Ovary (tissue), 9 donors: ENCODE data around the gene MYOZ2. TPM values are rescaled to one million over a fixed set of nuclear protein-coding genes. Genes with fewer than 3 reads are reported as not detected.
"Not testable (repeated sequence)": the region's sequence is repeated elsewhere in the genome, so short reads cannot be mapped to it uniquely, and the experiment has no call there.

Experiments
- DNase-seq, 5 donors: peaks; one replicate each; pipeline ENCODE4 v3.0.0-alpha.2; 2019 to 2020
- H3K27ac ChIP-seq, 2 donors: fragments of 200-600 bp; one replicate each; pipeline versions ENCODE4 v1.5.1 to v1.8.0; 2019 to 2022
- H3K27me3 ChIP-seq: fragments of 200-600 bp; one replicate; pipeline ENCODE4 v1.8.0; 2022
- H3K36me3 ChIP-seq: fragments of 200-600 bp; sonication (generic); one replicate; pipeline ENCODE4 v1.5.1; 2019
- H3K4me1 ChIP-seq: one replicate; pipeline ENCODE4 v1.8.1; 2013; ENCODE audit warnings: mild to moderate bottlenecking, moderate library complexity; ENCODE audit not compliant: insufficient read depth
- H3K4me3 ChIP-seq: fragments of 200-600 bp; sonication (generic); one replicate; pipeline ENCODE4 v1.5.1; 2017
- H3K9me3 ChIP-seq, 2 donors: fragments of 200-600 bp in 1 of 2; sonication (generic) in 1 of 2; one replicate each; pipeline versions ENCODE4 v1.5.1 to v1.8.1; 2013 to 2019; ENCODE audit warnings: mild to moderate bottlenecking in 1 of 2, moderate library complexity in 1 of 2
- EP300 ChIP-seq: sonication (generic); formaldehyde crosslinking; IDR thresholded peaks from one replicate; pipeline ENCODE4 v1.6.1; 2017; ENCODE audit warnings: antibody characterized with exemption
- POLR2A ChIP-seq: fragments of 450-650 bp; IDR thresholded peaks from one replicate; pipeline ENCODE4 v1.6.1; 2017; ENCODE audit warnings: antibody characterized with exemption, mild to moderate bottlenecking, moderate library complexity
- WGBS, 3 donors: extraction: QIAGEN DNeasy Blood & Tissue Kit in 1 of 3; methylation state at CpG; one replicate each; pipeline versions ENCODE4 v1.1.5 to v1.1.7; 2013 to 2017; 5-methylcytosine and 5-hydroxymethylcytosine counted together
- intact Hi-C, 4 donors: fragments of 100-400 bp; cut with DNase I; formaldehyde crosslinking; loops; one replicate each; pipeline versions ENCODE4 v1.11.0 to v1.15.1; 2022 to 2023
- polyA plus RNA-seq, 2 donors: library from polyadenylated mRNA; stranded (reverse); fragments of 200-250 nt in 1 of 2; fragments of 350-450 nt in 1 of 2; fragmentation: Illumina TruSeq in 1 of 2; extraction: RNeasy Lipid Tissue Mini Kit (QIAGEN cat#74804) in 1 of 2; gene quantifications; one replicate each; pipeline ENCODE4 v1.2.3, GENCODE V29; 2013 to 2014
- total RNA-seq, 7 donors: library from RNA; depleted of rRNA in 2 of 7; stranded (reverse); fragments of >200 nt in 2 of 7; fragmentation: NEBNext Ultra II Directional in 3 of 7; extraction: Animal tissue kit (Norgen Biotek cat#: 25700) in 3 of 7; gene quantifications; one replicate each; pipeline versions ENCODE4 v1.1.0 to v1.2.4, GENCODE V29; 2016 to 2023
- TF ChIP-seq, protein P1 (sequence below), 3 donors: fragments of 450-650 bp in 2 of 3; fragments of 200-600 bp in 1 of 3; IDR thresholded peaks; one replicate each; pipeline versions ENCODE4 v1.5.1 to v1.8.0; 2016 to 2022; ENCODE audit warnings: antibody characterized with exemption in 3 of 3, mild to moderate bottlenecking in 1 of 3
- donor health status: DM: no; HTN: no; CAD: no; lungs with moderate emphysema.
- donor health status: DM: no; HTN: no; CAD: no.
- donor health status: Bipolar disorder and iron deficiency.
- donor health status: DM: yes; HTN: yes; CAD: no.
- donor health status: DM: no; HTN: no; CAD: no.
- donor health status: DM: yes; HTN: yes; CAD: no.

The MYOZ2 gene
- total and polyA plus RNA-seq, 9 donors: 0.34 to 1.1 (median 0.55) TPM

- H3K27me3 ChIP-seq: no peaks in the 10 kb centered on the region
- intact Hi-C loops: no loop called here
Observed at GRCh38 chr4:119142833-119143232, 7.2 kb downstream of the MYOZ2 start.

GRCh38 chr4:119143341-119143740 is 7.7 kb downstream of the MYOZ2 start:
- H3K4me3 ChIP-seq, H3K27ac ChIP-seq, H3K9me3 ChIP-seq, H3K27me3 ChIP-seq, H3K36me3 ChIP-seq, intact Hi-C loops, DNase-seq, H3K4me1 ChIP-seq: not testable (repeated sequence)
- 96 to 98% (median 97%) methylated on average over 10 of the region's 10 CpGs for WGBS, 3 donors

More at GRCh38 chr4:119142833-119143232, 7.2 kb downstream of the MYOZ2 start:
- TF ChIP-seq EP300 (no peak), POLR2A (no peak)
- TF ChIP-seq, protein P1, sequence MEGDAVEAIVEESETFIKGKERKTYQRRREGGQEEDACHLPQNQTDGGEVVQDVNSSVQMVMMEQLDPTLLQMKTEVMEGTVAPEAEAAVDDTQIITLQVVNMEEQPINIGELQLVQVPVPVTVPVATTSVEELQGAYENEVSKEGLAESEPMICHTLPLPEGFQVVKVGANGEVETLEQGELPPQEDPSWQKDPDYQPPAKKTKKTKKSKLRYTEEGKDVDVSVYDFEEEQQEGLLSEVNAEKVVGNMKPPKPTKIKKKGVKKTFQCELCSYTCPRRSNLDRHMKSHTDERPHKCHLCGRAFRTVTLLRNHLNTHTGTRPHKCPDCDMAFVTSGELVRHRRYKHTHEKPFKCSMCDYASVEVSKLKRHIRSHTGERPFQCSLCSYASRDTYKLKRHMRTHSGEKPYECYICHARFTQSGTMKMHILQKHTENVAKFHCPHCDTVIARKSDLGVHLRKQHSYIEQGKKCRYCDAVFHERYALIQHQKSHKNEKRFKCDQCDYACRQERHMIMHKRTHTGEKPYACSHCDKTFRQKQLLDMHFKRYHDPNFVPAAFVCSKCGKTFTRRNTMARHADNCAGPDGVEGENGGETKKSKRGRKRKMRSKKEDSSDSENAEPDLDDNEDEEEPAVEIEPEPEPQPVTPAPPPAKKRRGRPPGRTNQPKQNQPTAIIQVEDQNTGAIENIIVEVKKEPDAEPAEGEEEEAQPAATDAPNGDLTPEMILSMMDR (IDR thresholded peaks at IDR 0.05): no peak
- H3K27ac ChIP-seq: no peak overlapping the region
- H3K4me1 ChIP-seq: no peaks in the 10 kb centered on the region
- H3K36me3 ChIP-seq: no peaks in the 10 kb centered on the region
- DNase-seq: no peak
- no peak overlapping the region for H3K4me3 ChIP-seq
- no peaks in the 10 kb centered on the region for H3K9me3 ChIP-seq

- H3K36me3 ChIP-seq: no peaks in the 10 kb centered on the region
- no peaks in the 10 kb centered on the region for H3K4me1 ChIP-seq
- H3K4me3 ChIP-seq: no peak overlapping the region
- DNase-seq: no peak
- intact Hi-C loops: no loop called here
- TF ChIP-seq EP300 (no peak), POLR2A (no peak)
- TF ChIP-seq, protein P1 (IDR thresholded peaks at IDR 0.05): no peak
- H3K27ac ChIP-seq: no peak overlapping the region
- no peaks in the 10 kb centered on the region for H3K9me3 ChIP-seq
- no peaks in the 10 kb centered on the region for H3K27me3 ChIP-seq
- 60 to 74% (median 66%) methylated on average over 7 of the region's 7 CpGs for WGBS, 3 donors
Observed at GRCh38 chr4:119149110-119149509, 13.5 kb downstream of the MYOZ2 start.

GRCh38 chr4:119151161-119151560 is 15.5 kb downstream of the MYOZ2 start:
- WGBS, 3 donors: 70 to 89% (median 87%) methylated on average over 2 of the region's 2 CpGs
- DNase-seq: no peak
- no peak for TF ChIP-seq POLR2A
- no peak for TF ChIP-seq EP300
- TF ChIP-seq, protein P1 (IDR thresholded peaks at IDR 0.05): no peak

DNA sequence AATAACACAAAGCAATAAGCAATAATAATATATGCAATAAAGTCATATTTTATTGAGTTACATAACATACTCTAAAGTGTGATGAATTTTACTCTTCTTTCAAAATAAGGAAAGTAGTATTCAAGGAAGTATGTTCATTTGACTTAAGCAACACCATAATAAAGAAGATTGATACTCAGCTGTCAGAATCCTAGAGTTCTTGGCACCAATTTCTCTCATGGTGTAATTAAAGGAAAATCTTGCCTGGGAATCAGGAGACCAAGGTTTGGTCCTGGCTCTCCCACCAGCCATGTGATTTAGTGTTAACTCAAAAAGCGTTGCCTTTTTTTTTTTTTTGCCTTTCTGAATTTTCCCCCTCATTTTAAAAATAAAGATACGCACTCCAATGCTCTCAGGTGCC is 17.1 kb downstream of the MYOZ2 start:
- no peaks in the 10 kb centered on the region for H3K27me3 ChIP-seq
- no peaks in the 10 kb centered on the region for H3K36me3 ChIP-seq
- intact Hi-C loops: no loop called here
- no peaks in the 10 kb centered on the region for H3K9me3 ChIP-seq
- no peak overlapping the region for H3K27ac ChIP-seq
- H3K4me3 ChIP-seq: no peak overlapping the region
- DNase-seq: no peak
- 78 to 91% (median 86%) methylated on average over 2 of the region's 2 CpGs for WGBS, 3 donors
- no peaks in the 10 kb centered on the region for H3K4me1 ChIP-seq
- TF ChIP-seq POLR2A: no peak
- no peak for TF ChIP-seq EP300
- TF ChIP-seq, protein P1 (IDR thresholded peaks at IDR 0.05): no peak

More at GRCh38 chr4:119151161-119151560, 15.5 kb downstream of the MYOZ2 start:
- Histone ChIP-seq H3K27ac (no peak overlapping the region), H3K36me3 (no peaks in the 10 kb centered on the region), H3K9me3 (no peaks in the 10 kb centered on the region), H3K4me1 (no peaks in the 10 kb centered on the region), H3K4me3 (no peak overlapping the region), H3K27me3 (no peaks in the 10 kb centered on the region)
- intact Hi-C loops: no loop called here
